ENCODE data around the gene FBXW7. TPM values are rescaled to one million over a fixed set of nuclear protein-coding genes. Genes with fewer than 3 reads are reported as not detected.

Gene FBXW7
- total RNA-seq, 6 experiments from 2014 or later: 12.9 to 25.5 (median 17.6) TPM

DNA sequence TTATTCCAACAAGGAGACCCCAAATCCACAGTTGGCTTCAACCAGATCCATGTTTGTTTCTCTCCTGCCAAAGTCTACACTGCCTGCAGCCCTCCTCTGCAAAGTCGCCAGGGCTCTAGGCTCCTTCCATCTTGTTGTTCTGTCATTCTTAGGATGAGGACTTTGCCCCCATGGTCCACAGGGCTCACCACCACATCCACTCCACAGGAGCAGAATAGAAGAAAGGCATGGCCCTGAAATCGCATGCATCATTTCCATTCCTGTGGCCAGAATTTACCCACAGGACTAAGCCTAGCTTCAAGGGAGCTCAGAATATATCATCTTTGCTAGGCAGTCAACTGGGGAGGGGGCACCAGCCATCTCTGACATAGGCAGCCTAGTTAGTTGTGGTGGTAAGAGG lies 254.7 kb downstream of the FBXW7 start:
- H3K4me3 ChIP-seq: no peak overlapping the region
- WGBS (ENCODE audit: insufficient coverage, low coverage, low lambda C conversion rate, missing lambda C conversion rate): 100% methylated on average over 2 of the region's 2 CpGs
- no peak overlapping the region for H3K27ac ChIP-seq
- intact Hi-C loops (cut with DNase I): no loop called here
- no peak for ATAC-seq
- H3K4me1 ChIP-seq: no peaks in the 10 kb centered on the region
- TF ChIP-seq, protein P1, sequence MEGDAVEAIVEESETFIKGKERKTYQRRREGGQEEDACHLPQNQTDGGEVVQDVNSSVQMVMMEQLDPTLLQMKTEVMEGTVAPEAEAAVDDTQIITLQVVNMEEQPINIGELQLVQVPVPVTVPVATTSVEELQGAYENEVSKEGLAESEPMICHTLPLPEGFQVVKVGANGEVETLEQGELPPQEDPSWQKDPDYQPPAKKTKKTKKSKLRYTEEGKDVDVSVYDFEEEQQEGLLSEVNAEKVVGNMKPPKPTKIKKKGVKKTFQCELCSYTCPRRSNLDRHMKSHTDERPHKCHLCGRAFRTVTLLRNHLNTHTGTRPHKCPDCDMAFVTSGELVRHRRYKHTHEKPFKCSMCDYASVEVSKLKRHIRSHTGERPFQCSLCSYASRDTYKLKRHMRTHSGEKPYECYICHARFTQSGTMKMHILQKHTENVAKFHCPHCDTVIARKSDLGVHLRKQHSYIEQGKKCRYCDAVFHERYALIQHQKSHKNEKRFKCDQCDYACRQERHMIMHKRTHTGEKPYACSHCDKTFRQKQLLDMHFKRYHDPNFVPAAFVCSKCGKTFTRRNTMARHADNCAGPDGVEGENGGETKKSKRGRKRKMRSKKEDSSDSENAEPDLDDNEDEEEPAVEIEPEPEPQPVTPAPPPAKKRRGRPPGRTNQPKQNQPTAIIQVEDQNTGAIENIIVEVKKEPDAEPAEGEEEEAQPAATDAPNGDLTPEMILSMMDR (IDR thresholded peaks at IDR 0.05): no peak
- no peak for TF ChIP-seq POLR2A (IDR thresholded peaks at IDR 0.05)
- no peak for DNase-seq
- no peaks in the 10 kb centered on the region for H3K9me3 ChIP-seq
- H3K27me3 ChIP-seq: no peaks in the 10 kb centered on the region
- H3K36me3 ChIP-seq: no peaks in the 10 kb centered on the region

DNA sequence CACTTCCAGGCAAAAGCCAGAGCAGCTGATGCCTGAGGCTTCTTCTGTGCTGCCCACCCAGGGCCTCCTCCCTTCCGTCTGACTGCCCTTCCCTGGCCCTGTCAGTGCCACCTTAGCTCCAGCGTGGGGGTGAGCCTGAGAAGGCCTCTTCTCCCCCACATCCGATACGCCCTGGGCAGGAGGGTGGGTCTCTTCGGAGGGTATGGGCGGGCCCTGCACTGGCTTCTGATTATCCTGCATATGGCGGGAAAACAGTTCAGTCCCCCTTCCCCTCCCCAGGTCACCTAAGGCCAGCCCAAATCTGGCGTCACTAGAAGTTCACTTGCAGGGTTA lies 256.7 kb downstream of the FBXW7 start:
- Histone ChIP-seq H3K9me3 (no peaks in the 10 kb centered on the region), H3K27me3 (no peaks in the 10 kb centered on the region), H3K36me3 (no peaks in the 10 kb centered on the region), H3K4me1 (no peaks in the 10 kb centered on the region), H3K27ac (no peak overlapping the region), H3K4me3 (no peak overlapping the region)
- WGBS (ENCODE audit: insufficient coverage, low coverage, low lambda C conversion rate, missing lambda C conversion rate): 100% methylated on average over 2 of the region's 8 CpGs
- TF ChIP-seq, protein P1 (IDR thresholded peaks at IDR 0.05): no peak
- TF ChIP-seq POLR2A (IDR thresholded peaks at IDR 0.05): no peak
- peak in 1 of 4 donors; percentile 21 for ATAC-seq
- intact Hi-C loops (cut with DNase I): no loop called here
- DNase-seq: no peak

DNA sequence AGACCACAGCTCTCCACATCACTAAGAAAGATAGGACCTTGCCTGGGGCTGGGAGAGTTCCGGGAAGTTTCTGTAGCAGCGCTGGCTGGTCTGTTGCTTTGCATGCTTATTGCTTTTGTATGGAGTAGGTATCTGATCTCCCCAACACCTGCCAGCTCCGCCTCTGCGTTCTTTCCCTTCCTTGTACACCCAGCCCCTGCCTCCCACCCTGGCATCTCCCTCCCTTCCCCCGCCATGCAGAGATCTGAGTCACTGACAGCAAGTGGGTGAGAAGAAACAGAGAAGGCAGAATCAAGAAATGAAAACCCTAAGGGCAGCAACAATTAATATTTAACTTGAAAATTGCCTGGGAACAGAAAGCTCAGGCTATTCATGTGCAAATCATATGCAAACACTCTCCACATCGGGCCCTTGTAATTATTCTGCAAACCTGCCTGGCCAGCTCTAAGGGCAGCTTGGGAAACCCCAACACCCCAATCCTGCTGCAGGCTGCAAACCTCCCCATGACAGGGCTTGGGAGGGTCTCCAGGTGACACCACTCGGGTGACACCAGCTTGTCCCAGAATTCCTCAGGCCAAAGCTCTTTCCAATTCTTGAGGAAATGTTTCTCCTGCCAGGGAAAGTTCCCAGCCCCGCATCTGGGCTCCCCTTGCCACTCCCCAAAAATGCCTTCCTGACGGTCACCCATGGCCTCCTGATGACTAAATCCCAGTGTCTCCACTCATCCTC lies 257.2 kb downstream of the FBXW7 start:
- WGBS (ENCODE audit: insufficient coverage, low coverage, low lambda C conversion rate, missing lambda C conversion rate): 67% methylated on average over 4 of the region's 9 CpGs
- no peaks in the 10 kb centered on the region for H3K4me1 ChIP-seq
- DNase-seq (no peak), ATAC-seq (no peak)
- no peak overlapping the region for H3K27ac ChIP-seq
- H3K36me3 ChIP-seq: no peaks in the 10 kb centered on the region
- H3K9me3 ChIP-seq: no peaks in the 10 kb centered on the region
- no peak for TF ChIP-seq POLR2A (IDR thresholded peaks at IDR 0.05)
- TF ChIP-seq, protein P1 (IDR thresholded peaks at IDR 0.05): no peak
- H3K4me3 ChIP-seq: no peak overlapping the region
- no peaks in the 10 kb centered on the region for H3K27me3 ChIP-seq
- intact Hi-C loops (cut with DNase I): no loop called here

DNA sequence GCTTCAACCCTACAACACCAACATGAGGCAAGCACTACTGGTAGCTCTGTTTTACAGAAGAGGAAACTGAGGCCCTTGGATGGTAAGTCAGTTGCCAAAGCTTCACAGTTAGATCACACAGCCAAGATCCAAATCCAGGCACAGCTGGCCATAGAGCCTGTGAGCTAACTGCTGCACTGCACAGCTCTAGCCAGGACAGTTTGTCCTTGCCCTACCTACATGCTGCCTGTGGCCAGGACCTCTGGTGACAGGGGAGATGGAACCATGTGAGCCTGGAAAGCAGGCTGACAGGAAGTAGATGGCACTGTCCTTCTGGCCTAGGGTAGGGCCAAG lies 257.8 kb downstream of the FBXW7 start:
- no peaks in the 10 kb centered on the region for H3K27me3 ChIP-seq
- no peaks in the 10 kb centered on the region for H3K36me3 ChIP-seq
- TF ChIP-seq, protein P1 (IDR thresholded peaks at IDR 0.05): no peak
- TF ChIP-seq POLR2A (IDR thresholded peaks at IDR 0.05): no peak
- H3K4me3 ChIP-seq: no peak overlapping the region
- intact Hi-C loops (cut with DNase I): no loop called here
- H3K4me1 ChIP-seq: no peaks in the 10 kb centered on the region
- H3K27ac ChIP-seq: no peak overlapping the region
- no peaks in the 10 kb centered on the region for H3K9me3 ChIP-seq
- no peak for ATAC-seq
- no peak for DNase-seq

DNA sequence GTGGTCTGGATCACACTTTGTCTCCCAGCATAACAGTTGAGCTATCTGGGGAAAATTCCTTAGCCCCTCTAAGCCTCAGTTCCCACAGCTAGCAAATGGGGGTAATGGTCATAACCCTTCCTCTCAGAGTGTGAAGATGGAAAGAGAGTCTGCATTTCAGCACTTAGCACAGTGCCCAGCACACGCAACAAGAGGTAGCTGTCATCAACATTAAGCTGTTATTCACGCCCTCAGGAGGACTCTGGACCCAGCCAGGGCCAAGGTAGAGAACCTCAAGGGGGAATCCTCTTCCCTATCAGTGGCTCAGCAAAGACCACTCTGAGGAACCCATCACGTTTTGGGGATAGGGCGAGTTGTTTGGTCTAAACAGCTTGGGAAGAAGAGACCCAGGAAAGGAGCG lies 258.6 kb downstream of the FBXW7 start:
- H3K27ac ChIP-seq: no peak overlapping the region
- no peaks in the 10 kb centered on the region for H3K36me3 ChIP-seq
- ATAC-seq (no peak), DNase-seq (no peak)
- 81% methylated on average over 3 of the region's 5 CpGs for WGBS (ENCODE audit: insufficient coverage, low coverage, low lambda C conversion rate, missing lambda C conversion rate)
- intact Hi-C loops (cut with DNase I): no loop called here
- no peaks in the 10 kb centered on the region for H3K4me1 ChIP-seq
- no peak for TF ChIP-seq POLR2A (IDR thresholded peaks at IDR 0.05)
- TF ChIP-seq, protein P1 (IDR thresholded peaks at IDR 0.05): no peak
- H3K27me3 ChIP-seq: no peaks in the 10 kb centered on the region
- H3K9me3 ChIP-seq: no peaks in the 10 kb centered on the region
- no peak overlapping the region for H3K4me3 ChIP-seq
